ENCODE data around the gene SCLT1.

SCLT1 gene

GRCh38 chr4:128840711-128841318 is 252.5 kb downstream of the SCLT1 start:
- DNase-seq (ENCODE audit: low spot score), result no peak

DNA sequence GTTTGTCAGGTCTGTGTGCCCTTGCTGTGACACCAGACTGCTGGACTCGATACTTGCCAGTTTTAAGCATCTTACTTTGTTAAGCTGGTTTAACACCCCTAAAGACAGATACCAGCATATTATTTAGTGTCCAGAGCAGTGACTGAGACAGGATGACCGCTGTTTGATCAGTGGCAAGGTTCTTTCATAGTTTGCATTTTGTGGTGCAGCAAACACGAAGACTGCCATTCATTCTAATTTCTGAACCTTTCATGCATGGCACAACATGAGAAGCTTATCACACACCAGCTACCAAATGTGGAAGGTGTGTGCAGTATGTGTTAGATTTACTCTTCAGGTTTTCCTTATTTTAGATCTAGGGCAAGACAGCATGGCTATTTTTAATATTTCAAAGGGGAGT is 255.7 kb downstream of the SCLT1 start:
- no peak for DNase-seq (ENCODE audit: low spot score)

DNA sequence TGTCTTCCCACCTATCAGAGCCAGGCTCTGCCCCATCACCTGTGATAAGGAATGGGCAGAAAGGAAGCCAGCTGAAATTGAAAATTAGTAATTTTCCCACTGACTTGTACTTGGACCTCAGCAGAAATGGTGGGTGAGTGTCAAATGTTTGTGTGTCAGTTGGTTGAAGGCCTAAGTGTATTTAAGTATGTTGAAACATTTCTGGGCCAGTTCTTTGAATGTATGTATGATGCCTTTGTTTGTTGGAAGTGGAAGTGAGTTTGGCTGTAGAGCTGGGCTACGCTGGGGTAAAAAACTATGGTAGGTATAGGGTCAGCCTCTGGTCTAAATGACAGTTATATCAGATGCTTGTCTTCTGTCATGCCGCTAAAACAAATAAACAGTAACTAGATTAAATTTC is 256.1 kb downstream of the SCLT1 start:
- no peak for DNase-seq (ENCODE audit: low spot score)

- no peak for DNase-seq (ENCODE audit: low spot score)
These were observed 257.7 kb downstream of the SCLT1 start for GRCh38 chr4:128835498-128836222.
